DOHH2 (cell line): Measurements from ENCODE around the gene COA3.

Experiments used
- H3F3A ChIP-seq: fragments of 200-600 bp; sonication (generic), shearing (Covaris generic); 2 replicates; pipeline ENCODE4 v1.6.0; 2016; ENCODE audit warnings: antibody characterized with exemption, mild to moderate bottlenecking; ENCODE audit not compliant: control insufficient read depth, insufficient read depth
- H3K27ac ChIP-seq: fragments of 200-600 bp; sonication (generic); 2 replicates; pipeline ENCODE4 v1.5.1; 2014; ENCODE audit warnings: low read depth, mild to moderate bottlenecking, low read length, moderate library complexity
- H3K27me3 ChIP-seq: fragments of 200-600 bp; sonication (generic); 2 replicates; pipeline ENCODE4 v1.6.1; 2014; ENCODE audit warnings: mild to moderate bottlenecking, low read length, mixed read lengths; ENCODE audit not compliant: control insufficient read depth
- H3K36me3 ChIP-seq: fragments of 200-600 bp; sonication (generic); 2 replicates; pipeline ENCODE4 v1.6.1; 2014; ENCODE audit warnings: mild to moderate bottlenecking, low read length, moderate library complexity, mixed read lengths; ENCODE audit not compliant: control insufficient read depth
- H3K4me1 ChIP-seq: fragments of 200-600 bp; sonication (generic); 2 replicates; pipeline ENCODE4 v1.6.1; 2014; ENCODE audit warnings: mild to moderate bottlenecking, low read length, mixed read lengths; ENCODE audit not compliant: control insufficient read depth
- H3K4me2 ChIP-seq: fragments of 200-600 bp; sonication (generic); 2 replicates; pipeline ENCODE4 v1.6.0; 2014; ENCODE audit warnings: mild to moderate bottlenecking, low read length, moderate library complexity
- H3K4me3 ChIP-seq: fragments of 200-600 bp; sonication (generic); 2 replicates; pipeline ENCODE4 v1.5.1; 2014; ENCODE audit warnings: mild to moderate bottlenecking, low read length, mixed read lengths
- H3K79me2 ChIP-seq: fragments of 200-600 bp; sonication (generic); 2 replicates; pipeline ENCODE4 v1.6.1; 2014; ENCODE audit warnings: mild to moderate bottlenecking, low read length, mixed read lengths; ENCODE audit not compliant: control insufficient read depth
- H3K9me2 ChIP-seq: fragments of 200-600 bp; sonication (generic); replicated peaks from 2 replicates; pipeline ENCODE4 v1.6.1; 2014; ENCODE audit warnings: mild to moderate bottlenecking, low read length, mixed read lengths; ENCODE audit not compliant: control insufficient read depth
- H3K9me3 ChIP-seq: fragments of 200-600 bp; sonication (generic); 2 replicates; pipeline ENCODE4 v1.6.1; 2014; ENCODE audit warnings: antibody characterized with exemption, low read length, mixed read lengths; ENCODE audit not compliant: control insufficient read depth, insufficient read depth
- H4K20me1 ChIP-seq: fragments of 200-600 bp; sonication (generic); 2 replicates; pipeline ENCODE4 v1.6.0; 2014; ENCODE audit warnings: low read depth, mild to moderate bottlenecking, antibody characterized with exemption, low read length, moderate library complexity; ENCODE audit not compliant: control insufficient read depth, insufficient read depth
- CTCF ChIP-seq: fragments of 200-600 bp; sonication (generic); IDR thresholded peaks from one replicate; pipeline ENCODE4 v1.5.1; 2014; ENCODE audit warnings: antibody characterized with exemption, mild to moderate bottlenecking, low read depth, low read length; ENCODE audit not compliant: poor library complexity, severe bottlenecking
- EZH2phosphoT487 ChIP-seq: fragments of 200-600 bp; sonication (generic); IDR thresholded peaks from 2 replicates; pipeline ENCODE4 v1.6.1; 2017; ENCODE audit warnings: borderline replicate concordance, mild to moderate bottlenecking, antibody characterized with exemption, low read length, moderate library complexity, mixed read lengths

The COA3 gene

GRCh38 chr17:42814633-42815399, 16.3 kb upstream of the COA3 start:
- TF ChIP-seq EZH2phosphoT487 (no peak), CTCF (no peak)
- Histone ChIP-seq H3K9me3 (no peaks in the 10 kb centered on the region), H3K4me1 (no peaks in the 10 kb centered on the region), H3K9me2 (no peaks in the 10 kb centered on the region), H3K79me2 (no peaks in the 10 kb centered on the region), H4K20me1 (no peaks in the 10 kb centered on the region), H3F3A (peaks cover 5% of the 10 kb centered on the region), H3K27ac (no peak overlapping the region), H3K36me3 (peaks cover 78% of the 10 kb centered on the region), H3K27me3 (no peaks in the 10 kb centered on the region), H3K4me3 (no peak overlapping the region), H3K4me2 (no peak overlapping the region)

GRCh38 chr17:42809250-42809649, 10.7 kb upstream of the COA3 start:
- Histone ChIP-seq H3K9me2 (no peaks in the 10 kb centered on the region), H3K4me2 (no peak overlapping the region), H3K36me3 (peaks cover 38% of the 10 kb centered on the region), H3K4me3 (no peak overlapping the region), H3K27me3 (no peaks in the 10 kb centered on the region), H3K4me1 (no peaks in the 10 kb centered on the region), H3K27ac (no peak overlapping the region), H3K9me3 (no peaks in the 10 kb centered on the region), H4K20me1 (no peaks in the 10 kb centered on the region), H3F3A (peaks cover 8% of the 10 kb centered on the region), H3K79me2 (no peaks in the 10 kb centered on the region)
- no peak for TF ChIP-seq CTCF
- TF ChIP-seq EZH2phosphoT487, result no peak

- Histone ChIP-seq H3K27me3 (peaks cover 18% of the 10 kb centered on the region), H3K4me3 (no peak overlapping the region), H3K9me2 (no peaks in the 10 kb centered on the region), H3K9me3 (no peaks in the 10 kb centered on the region), H3K36me3 (peaks cover 22% of the 10 kb centered on the region), H4K20me1 (no peaks in the 10 kb centered on the region), H3K79me2 (no peaks in the 10 kb centered on the region), H3K27ac (no peak overlapping the region), H3K4me1 (no peaks in the 10 kb centered on the region), H3K4me2 (no peak overlapping the region), H3F3A (peaks cover 8% of the 10 kb centered on the region)
- no peak for TF ChIP-seq EZH2phosphoT487
- no peak for TF ChIP-seq CTCF
These were observed 7.7 kb upstream of the COA3 start for GRCh38 chr17:42806249-42806648.
